CD14-positive monocyte (primary cell): ENCODE measurements around the gene BRINP3. TPM values are rescaled to one million over a fixed set of nuclear protein-coding genes. Genes with fewer than 3 reads are reported as not detected.

Source experiments
- DNase-seq, 3 donors: peaks; one replicate each; pipeline ENCODE4 v3.0.0-alpha.2; 2011 to 2022
- H2AFZ ChIP-seq: 2 replicates; pipeline ENCODE4 v1.6.0; 2012; ENCODE audit warnings: mild to moderate bottlenecking, low read depth, low read length, inconsistent platforms; ENCODE audit not compliant: insufficient read depth, poor library complexity, severe bottlenecking
- H3K27ac ChIP-seq, 2 donors: 1 replicate in 1 of 2; 2 replicates in 1 of 2; pipeline ENCODE4 v1.5.1; 2012 to 2013; ENCODE audit warnings: low read length in 2 of 2, control low read depth in 1 of 2, inconsistent platforms in 1 of 2, low read depth in 1 of 2, mild to moderate bottlenecking in 1 of 2
- H3K27me3 ChIP-seq, 2 donors: one replicate each; pipeline versions ENCODE4 v1.6.0 to v1.6.1; 2011 to 2013; ENCODE audit warnings: low read length in 2 of 2; ENCODE audit not compliant: control insufficient read depth in 2 of 2, insufficient read depth in 2 of 2
- H3K36me3 ChIP-seq, 2 donors: replicated peaks in 1 of 2; 1 replicate in 1 of 2; 2 replicates in 1 of 2; pipeline versions ENCODE4 v1.5.1 to v1.6.1; 2012 to 2013; ENCODE audit warnings: low read length in 2 of 2, control low read depth in 1 of 2, inconsistent platforms in 1 of 2, mild to moderate bottlenecking in 1 of 2; ENCODE audit not compliant: insufficient read depth in 2 of 2, control insufficient read depth in 1 of 2
- H3K4me1 ChIP-seq, 2 donors: 1 replicate in 1 of 2; 2 replicates in 1 of 2; pipeline versions ENCODE4 v1.5.1 to v1.6.1; 2012 to 2013; ENCODE audit warnings: low read length in 2 of 2, control low read depth in 1 of 2, inconsistent platforms in 1 of 2, mild to moderate bottlenecking in 1 of 2, moderate library complexity in 1 of 2; ENCODE audit not compliant: insufficient read depth in 2 of 2, control insufficient read depth in 1 of 2
- H3K4me2 ChIP-seq: replicated peaks from 2 replicates; pipeline ENCODE3; 2012; ENCODE audit warnings: low read length, moderate library complexity, mild to moderate bottlenecking; ENCODE audit not compliant: poor library complexity, severe bottlenecking; ENCODE audit errors: extremely low read depth
- H3K4me3 ChIP-seq, 3 experiments: fragments of 200-600 bp in 1 of 3; sonication (generic) in 1 of 3; replicated peaks in 1 of 3; 1 replicate in 2 of 3; 2 replicates in 1 of 3; pipeline ENCODE4 v1.5.1; 2011 to 2013; ENCODE audit warnings: low read length in 3 of 3, mild to moderate bottlenecking in 3 of 3, control low read depth in 2 of 3, low read depth in 2 of 3, inconsistent platforms in 1 of 3, moderate library complexity in 1 of 3
- H3K79me2 ChIP-seq: 2 replicates; pipeline ENCODE4 v1.6.0; 2012; ENCODE audit warnings: mild to moderate bottlenecking, control low read depth, inconsistent platforms, low read length, moderate library complexity; ENCODE audit not compliant: insufficient read depth
- H3K9ac ChIP-seq: 2 replicates; pipeline ENCODE4 v1.6.0; 2017; ENCODE audit warnings: low read length, mild to moderate bottlenecking; ENCODE audit not compliant: insufficient read depth, poor library complexity, severe bottlenecking
- H3K9me3 ChIP-seq, 2 donors: replicated peaks in 1 of 2; 1 replicate in 1 of 2; 2 replicates in 1 of 2; pipeline versions ENCODE4 v1.5.1 to v1.6.1; 2012 to 2013; ENCODE audit warnings: low read length in 2 of 2, control low read depth in 1 of 2; ENCODE audit not compliant: control insufficient read depth in 1 of 2, insufficient read depth in 1 of 2
- H4K20me1 ChIP-seq: 2 replicates; pipeline ENCODE4 v1.6.0; 2012; ENCODE audit warnings: mild to moderate bottlenecking, low read length, control low read depth, moderate library complexity; ENCODE audit not compliant: insufficient read depth
- H3K27ac Mint-ChIP-seq, 7 donors: one replicate each; pipeline ENCODE4 v1.8.0; 2020; ENCODE audit warnings: mild to moderate bottlenecking in 7 of 7, mixed read lengths in 7 of 7, moderate library complexity in 6 of 7, inconsistent platforms in 2 of 7
- H3K27me3 Mint-ChIP-seq, 3 donors: one replicate each; pipeline ENCODE4 v1.8.0; 2021 to 2022; ENCODE audit warnings: low read depth in 3 of 3, mild to moderate bottlenecking in 3 of 3, mixed read lengths in 3 of 3, moderate library complexity in 3 of 3, inconsistent platforms in 1 of 3
- H3K36me3 Mint-ChIP-seq, 2 donors: one replicate each; pipeline ENCODE4 v1.8.0; 2020; ENCODE audit warnings: mixed read lengths in 2 of 2, inconsistent platforms in 1 of 2, mild to moderate bottlenecking in 1 of 2
- H3K4me1 Mint-ChIP-seq: one replicate; pipeline ENCODE4 v1.8.0; 2020; ENCODE audit warnings: mild to moderate bottlenecking, mixed read lengths
- H3K4me3 Mint-ChIP-seq, 2 donors: one replicate each; pipeline ENCODE4 v1.8.0; 2020; ENCODE audit warnings: mild to moderate bottlenecking in 2 of 2, mixed read lengths in 2 of 2, moderate library complexity in 1 of 2
- H3K9me3 Mint-ChIP-seq, 7 donors: one replicate each; pipeline ENCODE4 v1.8.0; 2020 to 2022; ENCODE audit warnings: mixed read lengths in 7 of 7, mild to moderate bottlenecking in 6 of 7, moderate library complexity in 6 of 7, inconsistent platforms in 2 of 7
- CTCF ChIP-seq: fragments of 200-600 bp; IDR thresholded peaks from one replicate; pipeline ENCODE4 v1.8.0; 2022; ENCODE audit warnings: antibody characterized with exemption, mild to moderate bottlenecking
- WGBS: methylation state at CpG from one replicate; pipeline ENCODE4 v1.1.5; 2013; ENCODE audit warnings: missing lambda C conversion rate; ENCODE audit not compliant: insufficient coverage; 5-methylcytosine and 5-hydroxymethylcytosine counted together
- intact Hi-C, 2 donors: fragments of 100-400 bp; cut with micrococcal nuclease; formaldehyde crosslinking; loops; one replicate each; pipeline versions ENCODE4 v1.15.0 to v1.15.1; 2023
- polyA plus RNA-seq, 3 donors: library from polyadenylated mRNA; depleted of rRNA in 1 of 3; unstranded in 2 of 3; stranded (reverse) in 1 of 3; fragments of 300-500 nt in 2 of 3; fragments of >200 nt in 1 of 3; fragmentation: Illumina TruSeq in 2 of 3; gene quantifications; 1 replicate in 2 of 3; 2 replicates in 1 of 3; pipeline ENCODE4 v1.2.3, GENCODE V29; 2012 to 2021

Gene BRINP3
- polyA plus RNA-seq, 3 donors: not detected

- Histone ChIP-seq H3K4me2 (no peak overlapping the region), H2AFZ (no peak overlapping the region), H3K27me3 (no peaks in the 10 kb centered on the region), H3K4me1 (no peaks in the 10 kb centered on the region), H4K20me1 (no peaks in the 10 kb centered on the region), H3K9ac (no peak overlapping the region), H3K36me3 (no peaks in the 10 kb centered on the region), H3K4me3 (no peak overlapping the region), H3K27ac (no peak overlapping the region), H3K9me3 (no peaks in the 10 kb centered on the region), H3K79me2 (no peaks in the 10 kb centered on the region)
- intact Hi-C loops: no loop called here
- no peaks in the 10 kb centered on the region for H3K36me3 Mint-ChIP-seq
- DNase-seq: no peak
- H3K4me1 Mint-ChIP-seq: no peaks in the 10 kb centered on the region
- WGBS: no CpG with 5 or more reads among the region's 2 CpGs
- TF ChIP-seq CTCF: no peak
- H3K9me3 Mint-ChIP-seq: peaks cover 0 to 1% (median 0%) of the 10 kb centered on the region in 7 donors
- H3K4me3 Mint-ChIP-seq: no peak overlapping the region
- no peak overlapping the region for H3K27ac Mint-ChIP-seq
- peaks cover 0 to 2% (median 0%) of the 10 kb centered on the region in 3 donors for H3K27me3 Mint-ChIP-seq
Observed at GRCh38 chr1:190159146-190159545, 318.5 kb downstream of the BRINP3 start.

- TF ChIP-seq CTCF: no peak
Observed at GRCh38 chr1:190154744-190155143, 322.9 kb downstream of the BRINP3 start.

More at GRCh38 chr1:190154744-190155143, 322.9 kb downstream of the BRINP3 start:
- no peaks in the 10 kb centered on the region for H3K9me3 Mint-ChIP-seq
- H3K27ac ChIP-seq: no peak overlapping the region
- H3K4me3 Mint-ChIP-seq: no peak overlapping the region
- H3K4me1 Mint-ChIP-seq: no peaks in the 10 kb centered on the region
- H3K9me3 ChIP-seq: no peaks in the 10 kb centered on the region
- no peaks in the 10 kb centered on the region for H3K36me3 ChIP-seq
- H3K4me2 ChIP-seq: no peak overlapping the region
- H3K27me3 Mint-ChIP-seq: peaks cover 0 to 2% (median 0%) of the 10 kb centered on the region in 3 donors
- H3K27ac Mint-ChIP-seq: no peak overlapping the region
- no peak overlapping the region for H3K4me3 ChIP-seq
- WGBS: 40% methylated on average over 1 of the region's 2 CpGs
- H3K36me3 Mint-ChIP-seq: no peaks in the 10 kb centered on the region
- no peaks in the 10 kb centered on the region for H3K79me2 ChIP-seq
- H3K4me1 ChIP-seq: no peaks in the 10 kb centered on the region
- H3K9ac ChIP-seq: no peak overlapping the region
- H3K27me3 ChIP-seq: no peaks in the 10 kb centered on the region
- no peak for DNase-seq
- no peaks in the 10 kb centered on the region for H4K20me1 ChIP-seq
- no peak overlapping the region for H2AFZ ChIP-seq
- intact Hi-C loops: no loop called here
